Transverse colon (tissue), 4 donors: Measurements from ENCODE around the gene IGFL3. TPM values are rescaled to one million over a fixed set of nuclear protein-coding genes. Genes with fewer than 3 reads are reported as not detected.
"Not testable (repeated sequence)": the region's sequence is repeated elsewhere in the genome, so short reads cannot be mapped to it uniquely, and the experiment has no call there.

Experiments
- DNase-seq: peaks from one replicate; pipeline ENCODE4 v3.0.0-alpha.2; 2019
- H3K27ac ChIP-seq, 4 donors: fragments of 200-600 bp; sonication (generic); 2 replicates each; pipeline ENCODE4 v1.5.1; 2016 to 2018; ENCODE audit warnings: inconsistent platforms in 4 of 4
- H3K27me3 ChIP-seq: fragments of 200-600 bp; sonication (generic); 2 replicates; pipeline ENCODE4 v1.5.1; 2017; ENCODE audit warnings: inconsistent platforms
- H3K36me3 ChIP-seq, 4 donors: fragments of 200-600 bp; sonication (generic); 2 replicates each; pipeline ENCODE4 v1.5.1; 2017 to 2019; ENCODE audit warnings: inconsistent platforms in 4 of 4
- H3K4me1 ChIP-seq, 4 donors: fragments of 200-600 bp; sonication (generic); 2 replicates each; pipeline ENCODE4 v1.5.1; 2017 to 2020; ENCODE audit warnings: inconsistent platforms in 4 of 4
- H3K4me3 ChIP-seq, 4 donors: fragments of 200-600 bp; sonication (generic); 1 replicate in 1 of 4; 2 replicates in 3 of 4; pipeline versions ENCODE4 v1.5.1 to v1.6.1; 2017 to 2019; ENCODE audit warnings: inconsistent platforms in 4 of 4
- H3K9me3 ChIP-seq, 2 donors: fragments of 200-600 bp; sonication (generic); 2 replicates each; pipeline ENCODE4 v1.5.1; 2017 to 2019; ENCODE audit warnings: inconsistent platforms in 2 of 2
- CTCF ChIP-seq, 5 experiments: fragments of 200-600 bp in 3 of 5; fragments of 450-650 bp in 2 of 5; sonication (generic) in 3 of 5; IDR thresholded peaks; 1 replicate in 2 of 5; 2 replicates in 3 of 5; pipeline ENCODE4 v1.5.1; 2016 to 2017; ENCODE audit warnings: antibody characterized with exemption in 5 of 5, inconsistent platforms in 3 of 5, mild to moderate bottlenecking in 2 of 5, moderate library complexity in 1 of 5
- EP300 ChIP-seq: sonication (generic); formaldehyde crosslinking; IDR thresholded peaks from one replicate; pipeline ENCODE4 v1.6.1; 2017; ENCODE audit warnings: antibody characterized with exemption, low read depth
- POLR2A ChIP-seq: fragments of 450-650 bp; IDR thresholded peaks from one replicate; pipeline ENCODE4 v1.6.1; 2016; ENCODE audit warnings: antibody characterized with exemption, mild to moderate bottlenecking, moderate library complexity
- POLR2AphosphoS5 ChIP-seq, 3 donors: sonication (generic); formaldehyde crosslinking; IDR thresholded peaks; one replicate each; pipeline ENCODE4 v1.6.1; 2016; ENCODE audit warnings: antibody characterized with exemption in 3 of 3
- whole genome bisulfite sequencing, 2 donors: methylation state at CpG; one replicate each; pipeline ENCODE4 v1.1.5; 2018; ENCODE audit warnings: low coverage in 1 of 2; 5-methylcytosine and 5-hydroxymethylcytosine counted together
- in situ Hi-C, 4 donors: fragments of 200-750 bp; cut with MboI; loops; one replicate each; pipeline versions ENCODE4 v1.15.0 to v1.15.1; 2017; ENCODE audit warnings: low sequenced_read_pairs in 3 of 4, low pct_ligation_motif_present in 1 of 4, low pct_unique_long_range_greater_than_20kb in 1 of 4
- intact Hi-C: fragments of 100-400 bp; cut with DNase I; formaldehyde crosslinking; loops from one replicate; pipeline ENCODE4 v1.15.1; 2023; ENCODE audit warnings: low total_unique reads
- total RNA-seq, 4 donors: library from RNA; depleted of rRNA; stranded (reverse); fragments of >200 nt; gene quantifications; one replicate each; pipeline ENCODE4 v1.1.0, GENCODE V29; 2016

The IGFL3 gene
- total RNA-seq, 4 donors from 2014 or later: not detected

GRCh38 chr19:46107371-46107770, 17.1 kb downstream of the IGFL3 start:
- intact Hi-C loops (no loop called here), in situ Hi-C loops (no loop called here)
- Histone ChIP-seq H3K27ac (no peak overlapping the region), H3K4me1 (no peaks in the 10 kb centered on the region), H3K4me3 (no peak overlapping the region), H3K27me3 (peaks cover 12% of the 10 kb centered on the region), H3K36me3 (no peaks in the 10 kb centered on the region), H3K9me3 (peaks cover 0 to 4% of the 10 kb centered on the region in 2 donors)
- no peak for TF ChIP-seq POLR2A
- TF ChIP-seq POLR2AphosphoS5 (IDR thresholded peaks at IDR 0.05): no peak
- no peak for TF ChIP-seq CTCF (IDR thresholded peaks at IDR 0.05)
- TF ChIP-seq EP300: no peak
- DNase-seq: no peak
- 70 to 86% methylated on average over 3 to 6 of the region's 6 CpGs for WGBS, 2 donors

- in situ Hi-C loops, intact Hi-C loops, H3K4me1 ChIP-seq, H3K27ac ChIP-seq, DNase-seq, H3K4me3 ChIP-seq, H3K9me3 ChIP-seq, H3K36me3 ChIP-seq: not testable (repeated sequence)
- H3K27me3 ChIP-seq: peaks cover 22% of the 10 kb centered on the region
- WGBS, 2 donors: 71 to 78% methylated on average over 7 of the region's 7 CpGs
These were observed 22.2 kb downstream of the IGFL3 start for GRCh38 chr19:46102333-46102732.

- H3K4me3 ChIP-seq: no peak overlapping the region
- no peaks in the 10 kb centered on the region for H3K36me3 ChIP-seq
- peaks cover 31% of the 10 kb centered on the region for H3K27me3 ChIP-seq
- H3K27ac ChIP-seq: no peak overlapping the region
- intact Hi-C loops (no loop called here), in situ Hi-C loops (no loop called here)
- TF ChIP-seq EP300: no peak
- no peak for TF ChIP-seq POLR2AphosphoS5 (IDR thresholded peaks at IDR 0.05)
- TF ChIP-seq POLR2A: no peak
- no peak for TF ChIP-seq CTCF (IDR thresholded peaks at IDR 0.05)
- peaks cover 0 to 11% of the 10 kb centered on the region in 2 donors for H3K9me3 ChIP-seq
- WGBS, 2 donors: 49 to 50% methylated on average over 2 to 6 of the region's 6 CpGs
- no peaks in the 10 kb centered on the region for H3K4me1 ChIP-seq
- no peak for DNase-seq
These were observed 23.2 kb downstream of the IGFL3 start for GRCh38 chr19:46101293-46101692.

GRCh38 chr19:46100344-46100743, 24.1 kb downstream of the IGFL3 start:
- Histone ChIP-seq H3K27me3 (peaks cover 37% of the 10 kb centered on the region), H3K4me3 (no peak overlapping the region), H3K4me1 (no peaks in the 10 kb centered on the region), H3K27ac (no peak overlapping the region), H3K36me3 (no peaks in the 10 kb centered on the region), H3K9me3 (peaks cover 0 to 11% of the 10 kb centered on the region in 2 donors)
- intact Hi-C loops: no loop called here
- TF ChIP-seq POLR2A (no peak), POLR2AphosphoS5 (IDR thresholded peaks at IDR 0.05) (no peak), EP300 (no peak), CTCF (IDR thresholded peaks at IDR 0.05) (no peak)
- DNase-seq: no peak
- 63 to 64% methylated on average over 1 of the region's 1 CpG for WGBS, 2 donors
- in situ Hi-C loops: no loop called here

- intact Hi-C loops: no loop called here
- Histone ChIP-seq H3K27me3 (peaks cover 9% of the 10 kb centered on the region), H3K36me3 (no peaks in the 10 kb centered on the region), H3K4me1 (no peaks in the 10 kb centered on the region), H3K4me3 (no peak overlapping the region), H3K27ac (no peak overlapping the region), H3K9me3 (peaks cover 5 to 7% of the 10 kb centered on the region in 2 donors)
- WGBS, 2 donors: 78% methylated on average over 5 of the region's 5 CpGs; no CpG with 5 or more reads in 1 of the 2 donors
- TF ChIP-seq POLR2A (no peak), POLR2AphosphoS5 (IDR thresholded peaks at IDR 0.05) (no peak), CTCF (IDR thresholded peaks at IDR 0.05) (no peak), EP300 (no peak)
- in situ Hi-C loops: loop anchor here in 2 of 4 donors (25.0 kb wide), 1 partner anchor 172 kb away; no protein-coding TSS in a partner anchor
- no peak for DNase-seq
These were observed 34.0 kb downstream of the IGFL3 start for GRCh38 chr19:46090444-46090843.
